GM18868 (cell line): ENCODE data around the gene TRIM7.
"Not testable (repeated sequence)": the region's sequence is repeated elsewhere in the genome, so short reads cannot be mapped to it uniquely, and the experiment has no call there.

Experiments
- ATAC-seq: cut with Tn5 transposase; IDR thresholded peaks from one replicate; pipeline ENCODE4 v1.9.1; 2021; ENCODE audit warnings: mild to moderate bottlenecking, moderate library complexity; ENCODE audit not compliant: unreplicated experiment

TRIM7 gene

DNA sequence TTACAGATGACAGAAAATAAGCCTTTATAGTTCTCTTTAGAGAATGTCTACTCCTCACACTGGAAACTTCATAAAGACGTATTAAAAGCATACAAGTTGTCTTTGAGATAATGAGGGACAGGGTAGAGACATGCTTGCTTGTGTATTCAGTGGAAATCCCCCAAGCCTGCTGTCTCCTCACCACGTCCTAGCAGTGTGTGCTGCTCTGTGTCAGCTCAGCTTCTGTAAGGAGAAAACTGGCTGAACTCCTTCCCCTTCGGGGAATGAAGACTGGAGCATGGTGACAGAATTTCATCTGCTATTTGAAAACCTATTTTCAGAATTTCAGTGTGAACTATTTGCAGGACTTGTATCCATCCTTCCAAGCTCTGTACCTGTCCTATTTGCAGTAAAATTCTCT lies 48.2 kb downstream of the TRIM7 start:
- no peak for ATAC-seq

DNA sequence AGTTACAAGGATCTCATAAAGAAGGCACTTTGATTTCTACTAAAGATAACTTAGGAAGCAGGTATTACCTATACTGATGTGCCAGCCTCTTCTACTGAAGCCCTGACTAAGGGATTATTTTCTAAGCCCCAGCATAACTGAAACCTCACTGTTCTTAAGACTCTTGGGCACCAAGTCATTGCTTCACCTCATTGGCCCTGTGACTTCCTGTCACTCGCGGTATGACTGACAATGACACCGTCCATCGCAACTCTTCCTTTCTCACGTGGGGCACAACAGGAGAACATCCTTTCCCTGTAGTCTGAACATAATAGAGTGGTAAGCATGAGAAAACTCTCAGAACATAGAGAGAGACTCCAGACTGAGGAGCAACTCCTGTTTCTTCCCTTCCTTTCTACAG lies 51.2 kb downstream of the TRIM7 start:
- no peak for ATAC-seq

DNA sequence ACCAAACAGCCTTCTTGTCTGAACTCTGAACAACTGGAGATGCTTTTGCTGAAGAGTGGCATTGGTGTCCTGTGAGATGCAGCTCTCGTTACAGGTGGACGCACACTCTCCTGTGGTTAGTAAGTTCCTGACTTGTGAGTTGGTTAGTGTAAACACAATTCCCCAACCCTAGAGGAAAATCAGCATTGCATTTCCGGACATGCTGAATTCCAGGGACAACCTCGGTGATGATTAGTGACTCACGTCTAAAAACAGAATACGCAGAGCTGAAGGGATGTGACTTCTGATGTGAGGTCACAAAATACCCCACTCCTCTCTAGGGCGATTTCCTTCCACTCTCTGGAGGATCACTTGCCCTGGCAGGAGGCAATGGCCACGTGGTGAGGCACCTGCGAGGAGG lies 52.6 kb downstream of the TRIM7 start:
- ATAC-seq, result no peak

DNA sequence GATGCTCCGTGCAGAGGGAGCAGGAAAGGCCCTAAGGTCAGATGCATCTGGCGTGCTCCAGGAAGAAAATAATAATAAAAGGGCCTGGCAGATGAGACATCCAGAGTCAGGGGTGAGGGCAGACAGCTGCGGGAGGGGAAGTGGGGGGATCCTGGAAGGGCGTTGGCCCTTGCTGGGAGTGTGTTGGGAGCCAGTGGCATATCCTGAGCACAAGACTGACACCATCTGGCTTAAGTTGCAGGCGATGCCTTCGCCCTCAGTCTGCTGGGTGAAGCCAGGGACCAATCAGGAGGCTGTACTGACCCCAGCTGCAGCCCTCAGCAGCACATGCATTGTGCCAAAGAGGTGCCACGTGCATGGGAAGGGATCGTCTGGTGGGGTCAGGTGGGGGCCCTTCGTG lies 53.9 kb downstream of the TRIM7 start:
- ATAC-seq, result no peak

DNA sequence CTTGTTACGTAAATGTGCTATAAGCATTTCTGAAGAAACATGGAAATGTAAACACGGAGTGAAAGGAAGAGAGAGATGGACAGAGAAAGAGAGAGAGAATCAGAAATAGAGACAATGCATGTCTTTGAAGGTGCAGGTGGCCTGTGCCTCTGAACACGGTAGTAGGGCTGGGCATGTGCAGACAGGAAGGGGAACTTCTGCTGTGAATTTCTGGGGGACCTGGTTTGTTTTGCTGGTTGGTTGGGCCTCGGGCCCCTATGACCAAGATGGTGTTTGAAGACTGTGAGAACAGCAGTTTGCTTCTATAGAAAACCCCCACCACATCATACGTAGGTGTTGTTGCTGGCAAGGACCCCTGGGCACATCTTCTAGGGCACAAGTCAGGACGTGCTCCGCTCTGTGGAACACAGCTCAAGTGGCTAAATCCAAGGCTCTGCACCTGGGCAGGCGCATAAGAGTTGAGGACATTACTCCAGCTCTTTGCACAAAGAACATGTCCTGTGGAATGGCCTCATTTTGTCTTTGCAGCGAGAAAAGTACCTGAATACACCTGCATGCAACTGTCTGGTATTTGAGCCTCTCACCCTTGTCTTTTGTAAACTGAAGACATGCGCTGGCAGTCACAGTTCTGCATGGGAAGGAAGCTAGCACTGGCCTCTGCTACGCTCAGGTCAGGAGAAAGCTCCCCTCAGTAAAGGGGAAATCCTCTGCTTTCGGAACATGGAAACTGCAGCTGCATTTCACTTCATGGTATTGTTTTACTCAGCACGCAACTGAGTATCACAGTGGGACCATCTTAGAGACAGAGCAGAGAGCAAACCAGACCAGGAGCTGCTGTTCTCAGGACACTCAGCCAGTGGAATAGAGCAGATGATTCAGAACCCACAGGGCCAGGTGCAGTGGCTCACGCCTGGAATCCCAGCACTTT lies 54.9 kb downstream of the TRIM7 start:
- ATAC-seq, result peak; percentile 73

DNA sequence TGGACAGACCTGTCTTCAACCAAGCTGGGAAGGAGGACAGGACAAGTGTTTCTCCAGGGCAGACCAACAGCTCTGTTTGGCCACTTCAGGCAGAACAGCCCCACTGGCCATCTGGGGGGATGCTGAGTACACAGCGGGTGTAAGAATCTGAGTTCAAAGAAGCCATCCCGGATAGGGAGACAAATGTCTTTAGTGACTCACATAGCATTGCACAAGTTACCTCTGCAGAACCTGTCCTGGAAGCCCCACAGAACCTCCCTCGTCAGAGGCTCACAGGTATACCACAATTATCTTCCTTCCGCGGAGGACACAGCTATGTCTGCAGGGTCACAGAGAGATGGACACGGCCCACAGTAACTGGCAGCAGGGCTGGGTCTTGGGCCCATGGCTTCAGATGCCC lies 55.6 kb downstream of the TRIM7 start:
- no peak for ATAC-seq

DNA sequence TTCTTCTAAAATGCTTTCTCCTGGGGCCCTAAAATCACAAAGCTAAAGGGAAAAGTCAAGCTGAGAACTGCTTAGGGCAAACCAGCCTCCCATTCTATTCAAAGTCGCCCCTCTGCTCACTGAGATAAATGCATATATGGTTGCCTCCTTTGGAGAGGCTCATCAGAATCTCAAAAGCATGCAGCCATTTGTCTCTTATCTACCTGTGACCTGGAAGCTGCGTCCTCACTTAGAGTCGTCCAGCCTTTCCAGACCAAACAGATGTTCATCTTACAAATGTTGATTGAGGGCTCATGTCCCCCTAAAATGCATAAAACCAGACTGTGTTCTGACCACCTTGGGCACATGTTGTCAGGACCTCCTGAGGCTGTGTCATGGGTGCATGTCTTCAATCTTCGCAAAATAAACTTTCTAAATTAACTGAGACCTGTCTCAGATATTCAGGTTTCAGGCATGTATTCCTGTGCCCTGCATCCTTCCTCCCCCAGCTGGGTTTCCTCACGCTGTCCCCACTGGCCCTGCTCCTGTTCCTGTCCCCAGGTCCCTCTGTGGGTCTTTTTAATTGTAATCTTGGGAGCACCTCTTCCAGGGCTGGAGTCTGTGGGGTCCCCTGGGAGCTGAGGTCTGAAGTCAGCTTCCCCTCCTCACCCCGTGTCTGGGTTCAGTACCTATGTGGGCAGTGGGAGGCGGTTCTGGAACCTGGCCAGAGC lies 57.9 kb downstream of the TRIM7 start, which contains the start of gene OR2V2:
TSS of gene OR2V2 (plus strand) at position 660 of the 710 bp plus-strand sequence. CDS start 7,357 bp downstream, outside the sequence.
- ATAC-seq, result not testable (repeated sequence)

DNA sequence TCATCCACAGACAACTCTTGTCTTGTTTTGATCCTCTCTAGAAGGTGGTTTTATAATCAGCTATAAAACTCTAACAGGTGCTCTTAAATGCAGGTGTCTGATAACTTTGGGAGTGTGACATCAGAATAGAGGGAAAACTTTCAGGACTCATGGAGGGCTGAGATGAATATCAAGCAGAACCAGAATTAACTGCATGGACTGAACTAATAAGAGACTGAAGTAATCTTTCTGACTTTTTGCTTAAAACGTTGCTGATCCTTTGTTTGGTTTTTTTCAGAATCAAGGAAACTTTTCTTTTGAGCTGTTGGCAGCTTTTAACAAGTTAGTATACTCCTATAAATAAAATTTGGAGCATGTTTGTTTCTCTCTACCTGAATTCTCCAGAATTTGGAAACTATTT lies 59.9 kb downstream of the TRIM7 start:
- ATAC-seq, result no peak
